Inferior parietal cortex (tissue), 1 donor: ENCODE data around the gene ZFYVE28.
A peak's percentile ranks its signal among the peaks of the same experiment; 100 is the strongest.

ENCODE experiments used
- DNase-seq: peaks from one replicate; pipeline ENCODE4 v3.0.0-alpha.2; 2016; ENCODE audit errors: extremely low spot score

ZFYVE28 gene

DNA sequence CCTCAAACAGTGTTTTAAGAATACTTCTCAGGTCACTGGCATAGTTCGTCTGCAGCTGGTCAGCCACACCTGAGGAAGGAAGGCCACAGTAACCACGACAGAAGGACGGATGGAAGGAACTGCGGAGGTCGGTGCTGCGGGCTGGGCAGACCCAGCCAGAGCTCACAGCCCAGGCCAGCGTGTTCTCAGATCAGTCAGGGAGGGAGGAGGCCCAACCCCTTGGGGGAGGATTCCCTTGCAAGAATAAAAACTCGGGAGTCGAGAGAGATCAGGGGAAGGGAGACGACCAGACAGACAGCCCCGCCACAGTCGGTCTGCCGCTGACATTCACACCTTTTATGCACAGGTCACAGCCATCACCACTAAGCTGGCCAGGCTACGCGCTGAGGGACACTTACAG is 145.2 kb downstream of the ZFYVE28 start:
- no peak for DNase-seq

DNA sequence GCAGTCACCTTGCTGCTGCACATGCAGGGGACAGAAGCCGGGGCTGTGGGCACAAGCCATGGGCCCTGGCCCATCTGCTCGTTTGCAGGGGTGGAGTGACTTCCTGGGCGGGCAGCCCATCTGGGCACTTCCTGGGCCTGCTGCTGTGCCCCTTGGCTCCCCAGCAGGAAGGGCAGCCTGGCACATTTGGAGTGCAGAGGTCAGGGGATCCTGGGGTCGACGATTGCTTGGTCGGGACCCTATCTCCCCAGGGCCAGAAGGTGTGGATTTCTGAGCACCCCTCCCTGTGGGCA is 145.7 kb downstream of the ZFYVE28 start:
- no peak for DNase-seq

DNA sequence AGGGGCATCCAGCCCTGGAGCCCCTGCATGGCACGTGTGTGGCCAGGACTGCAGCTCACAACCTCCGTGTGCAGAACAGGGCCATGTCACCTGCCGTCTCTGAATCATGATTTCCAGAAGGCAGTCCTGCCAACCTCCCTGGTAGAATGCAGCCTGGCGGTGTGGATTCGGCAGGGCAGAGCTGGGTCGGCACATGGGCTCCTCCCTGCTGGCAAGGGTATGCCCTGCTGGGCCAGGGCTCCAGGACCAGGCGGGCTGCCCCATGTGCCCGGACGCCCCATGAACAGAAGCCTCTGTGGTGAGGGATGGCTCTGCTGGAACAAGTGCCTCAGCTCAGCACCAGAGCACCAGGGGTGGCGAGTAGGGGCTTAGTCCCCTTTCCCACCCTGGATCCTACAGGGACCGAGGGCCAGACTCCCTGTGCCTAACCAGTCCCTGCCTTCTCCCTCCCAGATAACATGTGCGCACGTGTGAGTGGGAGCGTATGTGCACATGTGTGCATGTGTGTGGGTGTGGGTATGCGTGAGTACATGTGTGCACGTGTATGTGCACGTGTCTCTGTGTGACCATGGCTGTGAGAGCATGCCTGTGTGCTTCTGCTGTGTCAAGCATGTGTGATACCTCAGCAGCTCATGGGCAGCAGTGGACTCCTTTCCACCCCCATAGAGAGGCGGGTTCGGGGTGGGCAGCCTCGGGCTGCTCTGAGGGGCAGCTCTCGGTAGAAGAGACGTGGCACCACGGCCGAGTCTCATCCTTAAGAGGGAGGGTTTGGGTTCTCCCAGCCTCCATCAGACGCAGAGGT is 146.2 kb downstream of the ZFYVE28 start:
- DNase-seq = peak; percentile 4

DNA sequence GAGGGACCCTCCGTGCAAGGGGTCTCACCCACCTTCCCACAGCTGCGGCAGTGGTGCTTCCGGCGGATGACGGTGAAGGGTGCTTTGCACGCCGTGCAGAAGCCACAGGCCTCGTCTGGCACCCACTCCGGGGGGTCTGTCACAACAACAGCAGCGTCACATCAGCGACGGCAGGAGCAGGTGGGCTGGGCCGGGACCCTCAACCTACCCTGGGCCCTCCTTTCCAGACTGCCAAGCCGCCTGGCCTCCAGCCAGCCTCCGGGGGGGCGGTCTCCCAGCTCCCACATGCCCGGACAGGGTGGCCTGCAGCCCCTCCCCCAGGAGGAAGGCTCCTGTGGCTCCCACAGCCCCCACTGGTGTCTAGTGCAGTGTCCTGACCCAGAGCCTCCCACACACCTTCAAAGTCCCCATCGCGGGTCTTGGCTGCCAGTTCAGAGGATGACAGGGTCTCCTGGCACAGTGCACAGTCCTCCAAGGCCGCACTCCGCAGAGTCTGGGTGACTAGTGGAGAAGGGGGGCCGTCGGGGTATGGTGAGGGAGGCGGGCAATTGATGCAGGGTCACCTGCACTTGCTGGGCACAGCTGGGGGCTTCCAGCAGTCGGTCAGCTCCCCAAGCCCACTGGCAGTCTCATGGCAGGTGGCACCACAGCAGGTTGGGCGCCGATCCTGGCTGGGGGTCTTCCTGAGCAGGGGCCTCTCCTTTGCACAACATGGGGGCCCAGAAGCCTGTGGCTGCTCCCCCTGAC is 147.0 kb downstream of the ZFYVE28 start:
- DNase-seq = no peak

DNA sequence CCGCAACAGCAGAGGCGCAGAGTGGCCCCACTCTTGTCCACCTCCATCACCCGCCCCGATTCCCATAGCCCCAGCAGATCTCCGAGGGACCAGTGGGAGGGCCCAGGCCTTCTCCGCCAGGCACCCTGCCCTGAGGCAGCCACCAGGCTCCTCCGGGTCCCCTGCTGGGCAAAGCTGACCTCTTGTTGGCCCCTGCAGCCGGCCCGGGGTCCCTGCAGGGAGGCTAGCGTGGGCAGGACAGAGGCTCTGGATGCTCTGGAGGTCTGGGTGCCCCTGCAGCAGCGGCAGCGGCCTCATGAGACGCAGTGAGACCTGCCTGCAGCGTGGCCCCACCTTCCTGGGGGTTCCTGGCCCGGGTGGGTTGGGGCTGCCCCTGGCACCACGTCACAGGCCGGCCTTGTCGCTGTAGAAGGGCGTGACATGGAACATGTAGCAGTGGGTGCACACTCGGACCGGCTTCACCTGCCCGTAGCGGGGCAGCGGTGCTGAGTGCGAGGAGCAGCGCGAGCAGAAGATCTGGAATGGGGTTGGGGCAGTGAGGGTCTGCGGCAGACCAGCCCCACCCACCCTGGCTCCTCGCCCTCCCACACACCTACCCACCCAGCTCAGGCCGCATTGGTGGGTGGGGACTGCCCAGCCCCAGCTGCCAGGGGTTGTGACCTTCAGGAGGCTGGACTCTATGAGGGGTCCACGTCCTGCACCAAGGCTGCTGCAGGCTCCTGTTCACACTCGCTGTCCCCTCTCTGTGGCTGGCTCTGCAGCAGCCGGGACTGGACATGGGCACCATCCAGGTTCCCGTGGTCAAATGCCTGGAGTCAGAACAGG is 147.9 kb downstream of the ZFYVE28 start:
- DNase-seq = no peak

DNA sequence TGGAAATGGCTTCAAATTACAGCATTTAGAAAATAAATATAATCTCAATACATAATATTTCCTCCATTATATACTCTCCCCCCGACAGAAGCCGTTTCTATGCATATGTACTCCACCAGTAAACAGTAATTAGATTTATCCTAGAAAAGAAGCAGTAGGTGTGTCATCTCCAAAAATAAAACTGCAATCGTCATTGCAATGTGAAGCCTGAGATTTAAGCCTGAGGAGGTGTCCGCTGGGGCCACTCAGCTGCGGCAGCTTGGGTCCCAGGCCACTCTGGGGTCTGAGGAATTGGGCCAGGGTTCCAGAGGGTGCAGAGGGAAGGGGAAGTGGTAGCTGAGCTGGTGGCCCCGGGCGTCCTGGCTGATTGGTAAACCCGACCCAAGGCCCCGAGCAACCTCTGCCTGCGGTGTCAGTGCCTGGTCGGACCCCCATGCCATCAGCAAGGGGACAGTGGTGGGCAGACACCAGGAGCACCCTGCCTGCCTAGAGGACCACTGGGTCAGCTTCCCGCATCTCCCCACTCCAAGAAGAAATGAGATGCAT is 148.8 kb downstream of the ZFYVE28 start:
- DNase-seq = peak; percentile 18

DNA sequence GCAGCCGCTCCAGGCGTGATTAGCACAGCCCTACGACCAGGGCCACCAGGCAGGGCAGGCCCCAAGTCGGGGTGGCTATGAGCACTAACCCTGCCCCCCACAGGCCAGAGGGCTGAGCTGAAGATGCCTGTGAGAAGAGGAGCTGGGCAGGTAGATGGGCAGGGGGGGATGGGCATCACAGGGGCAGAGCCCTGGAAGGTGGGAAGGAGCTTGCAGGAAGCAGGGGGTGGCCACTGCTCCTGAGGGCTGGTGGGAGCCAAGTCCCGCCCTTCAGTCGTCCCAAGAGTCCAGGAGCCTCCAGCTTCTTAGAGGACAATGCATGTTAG is 149.3 kb downstream of the ZFYVE28 start:
- DNase-seq = no peak

DNA sequence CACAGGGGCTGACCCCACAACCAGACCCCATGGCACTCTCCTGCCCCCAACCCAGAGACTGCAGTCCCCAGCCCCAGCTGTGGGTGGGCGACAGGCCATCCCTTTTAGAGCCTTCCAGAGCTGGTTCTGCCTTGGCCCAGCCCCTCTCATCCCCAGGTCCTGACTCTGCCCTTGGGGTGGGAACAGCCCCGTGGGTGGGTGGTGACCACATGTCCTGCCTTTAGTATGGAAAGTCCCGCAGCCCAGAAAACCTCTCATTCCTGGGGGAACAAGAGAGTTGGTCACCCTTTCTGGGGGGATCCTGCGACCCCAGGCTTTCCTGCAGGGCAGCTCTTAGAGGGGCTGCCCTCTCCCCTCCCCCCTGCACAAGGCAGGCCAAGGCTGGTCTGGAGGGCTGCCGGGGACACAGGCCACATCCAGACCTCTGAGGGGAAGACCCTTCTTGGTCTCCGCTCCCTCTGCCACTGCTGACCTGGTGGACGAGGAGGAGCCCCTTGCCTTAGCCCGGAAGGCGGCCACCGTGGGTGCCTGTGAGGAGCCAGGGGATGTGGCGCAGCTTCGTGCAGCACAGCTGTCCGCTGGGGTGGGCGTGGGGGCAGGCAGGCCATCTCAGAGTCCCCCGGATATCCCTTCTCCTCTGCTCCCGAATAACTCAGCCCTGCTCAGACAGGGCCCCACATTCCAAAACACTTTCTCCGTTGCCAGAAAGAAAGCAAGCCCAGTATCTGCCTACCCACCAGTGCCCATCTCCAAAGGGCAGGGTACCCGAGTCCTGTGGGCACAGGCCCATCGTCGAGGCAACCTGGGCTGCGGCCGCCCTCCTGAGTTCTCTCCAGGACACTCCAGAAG is 149.9 kb downstream of the ZFYVE28 start:
- no peak for DNase-seq

DNA sequence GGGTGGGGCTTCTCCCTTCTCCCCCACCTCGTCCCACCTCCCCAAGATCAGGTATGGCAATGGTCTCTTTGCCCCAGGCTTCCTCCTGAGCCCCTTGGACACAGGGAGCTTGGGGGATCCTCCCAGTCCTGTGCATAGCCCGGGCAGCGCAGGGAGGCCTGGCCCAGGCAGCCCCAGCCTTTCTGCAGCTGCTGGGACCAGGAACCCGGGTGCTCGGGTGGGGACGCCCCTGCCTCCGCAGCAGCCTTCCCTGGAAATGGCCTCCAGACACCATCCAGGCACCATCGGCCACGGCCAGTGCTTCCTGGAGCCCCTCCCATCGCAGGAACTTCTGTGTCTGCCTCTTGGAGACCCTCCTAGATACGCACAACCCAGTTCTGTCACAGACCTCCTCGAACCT is 150.6 kb downstream of the ZFYVE28 start:
- DNase-seq = no peak

DNA sequence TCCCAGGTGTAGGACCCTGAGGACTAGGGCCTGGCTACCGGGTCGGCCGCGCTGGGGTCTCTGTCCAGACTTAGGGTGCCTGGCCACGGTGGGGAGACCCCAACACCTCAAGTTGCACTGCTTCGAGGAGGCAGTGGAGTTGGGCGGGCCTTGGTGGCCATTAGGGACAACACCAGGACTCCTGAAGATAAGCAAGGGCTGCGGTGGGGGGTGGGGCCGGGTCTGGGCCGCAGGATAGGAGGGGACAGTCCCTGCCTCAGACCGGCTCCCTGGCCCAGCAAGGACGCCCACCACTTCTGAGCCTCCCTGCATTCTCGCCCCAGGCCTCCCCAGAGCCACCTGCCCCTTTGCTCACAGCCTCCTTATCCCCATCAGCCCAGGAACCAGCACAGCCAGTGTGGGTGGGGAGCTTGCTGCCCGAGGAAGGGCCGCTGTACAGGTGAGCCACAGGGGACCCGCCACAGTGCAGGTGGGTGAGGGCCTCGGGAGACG is 151.1 kb downstream of the ZFYVE28 start:
- DNase-seq = no peak

DNA sequence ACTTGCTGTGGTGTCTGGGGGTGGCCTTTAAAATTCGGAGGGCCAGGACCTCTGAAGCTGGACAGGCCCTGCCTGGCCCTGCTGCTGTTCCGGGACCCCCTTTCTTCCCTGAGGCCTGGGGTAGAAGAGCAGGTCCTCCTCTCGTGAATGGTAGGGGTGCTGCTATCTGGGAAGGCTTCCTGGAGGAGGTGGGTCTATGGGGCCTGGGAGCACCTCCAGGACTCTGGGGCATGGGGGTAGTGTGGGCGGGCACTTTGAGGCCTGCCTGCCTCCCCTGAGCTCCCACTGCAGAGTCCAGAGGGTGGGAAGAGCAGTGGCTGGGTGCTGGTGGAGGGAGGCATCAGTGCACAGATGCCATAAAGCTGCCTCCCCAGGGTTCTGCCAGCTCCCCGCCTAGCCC is 151.6 kb downstream of the ZFYVE28 start:
- no peak for DNase-seq

DNA sequence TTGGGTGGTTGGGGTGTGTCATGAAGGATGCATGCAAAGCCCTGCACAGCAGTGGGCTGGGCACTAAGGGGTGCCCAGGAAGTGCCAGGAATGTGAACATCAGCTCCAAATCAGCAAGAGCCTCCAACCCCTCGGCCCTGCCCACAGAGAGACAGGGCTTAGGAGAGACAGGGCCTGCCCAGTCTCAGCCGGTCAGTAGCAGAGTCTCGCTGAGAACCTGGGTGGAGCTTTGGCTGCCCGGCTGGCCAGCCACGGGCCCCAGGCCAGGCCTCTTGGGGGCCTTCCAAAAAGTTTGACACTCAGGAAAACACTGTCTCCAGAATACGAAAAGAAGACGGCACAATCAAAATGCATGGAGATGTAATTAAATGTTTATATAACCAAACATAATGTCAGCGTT is 152.3 kb downstream of the ZFYVE28 start:
- no peak for DNase-seq

DNA sequence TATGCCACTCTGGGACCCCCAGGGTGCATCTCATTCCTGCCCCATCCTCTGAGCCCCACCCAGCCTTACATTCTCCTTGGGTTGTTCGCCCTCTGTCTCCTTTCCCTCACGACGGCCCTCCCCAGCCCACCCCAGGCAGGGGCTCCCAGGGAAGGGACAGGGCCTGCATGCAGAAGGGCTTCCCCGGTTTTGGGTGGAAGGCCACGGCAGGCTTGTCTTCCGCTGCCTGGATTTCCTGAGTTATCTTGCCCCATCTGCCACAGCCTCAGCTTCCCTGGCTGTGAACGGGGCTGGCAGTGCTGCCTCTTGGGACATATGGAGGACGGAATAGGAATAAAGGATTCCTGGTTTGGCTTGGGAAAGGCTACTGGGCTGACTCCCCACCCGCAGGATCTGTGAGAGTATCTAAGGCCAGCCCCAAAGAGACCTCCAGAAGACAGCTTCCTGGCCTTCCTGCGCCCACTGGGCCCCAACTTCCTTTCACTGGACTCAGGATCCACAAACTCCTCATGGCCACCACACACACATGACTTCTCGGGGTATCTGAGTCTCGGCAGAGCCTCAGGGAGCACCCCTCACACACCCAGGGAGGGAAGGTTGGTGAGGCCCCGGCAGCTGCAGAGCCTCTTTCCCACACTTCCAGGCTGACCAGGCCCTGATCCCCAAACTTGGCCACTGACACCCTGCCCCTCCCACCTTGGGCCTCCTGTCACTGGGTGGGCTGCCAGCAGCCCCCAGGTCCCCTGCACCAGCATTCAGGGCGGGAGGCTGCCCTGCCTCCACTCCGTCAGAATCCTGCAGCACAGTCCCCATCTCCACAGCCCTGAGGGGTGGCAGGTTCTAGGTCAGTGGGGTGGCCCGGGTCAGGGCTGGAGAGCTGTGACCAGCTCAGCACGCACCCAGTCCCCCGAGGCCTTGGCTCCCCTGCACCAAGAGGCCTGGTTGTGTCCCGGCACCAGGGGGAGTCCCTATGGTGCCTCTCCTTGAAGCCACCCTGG is 153.0 kb downstream of the ZFYVE28 start:
- no peak for DNase-seq

DNA sequence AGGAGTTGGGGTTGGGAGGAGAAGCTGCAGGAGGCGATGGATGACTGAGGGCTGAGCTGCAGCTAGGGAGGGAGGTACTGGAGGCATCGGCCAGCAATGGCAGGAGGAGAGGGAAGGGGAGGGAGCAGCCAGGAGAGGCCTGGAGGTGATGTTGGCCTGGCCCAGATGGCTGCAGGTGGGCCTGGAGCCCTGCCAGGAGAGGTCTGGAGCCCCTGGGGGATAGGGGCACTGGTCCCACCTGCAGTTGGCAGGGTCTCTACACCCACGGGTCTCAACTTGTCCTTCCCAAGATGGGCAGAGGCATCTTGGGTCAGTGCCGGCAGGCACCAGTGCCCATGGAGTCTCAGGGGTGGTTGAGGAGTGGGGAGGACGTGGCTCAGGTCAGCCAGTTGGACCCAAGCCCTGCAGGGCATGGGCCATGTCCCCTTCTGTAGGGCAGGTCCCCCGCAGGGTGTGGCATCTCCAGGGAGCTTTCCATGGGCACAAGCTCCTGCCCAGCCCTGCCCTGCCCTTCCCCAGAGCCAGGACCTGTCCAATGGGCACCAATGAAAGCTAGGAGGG is 153.9 kb downstream of the ZFYVE28 start:
- no peak for DNase-seq

DNA sequence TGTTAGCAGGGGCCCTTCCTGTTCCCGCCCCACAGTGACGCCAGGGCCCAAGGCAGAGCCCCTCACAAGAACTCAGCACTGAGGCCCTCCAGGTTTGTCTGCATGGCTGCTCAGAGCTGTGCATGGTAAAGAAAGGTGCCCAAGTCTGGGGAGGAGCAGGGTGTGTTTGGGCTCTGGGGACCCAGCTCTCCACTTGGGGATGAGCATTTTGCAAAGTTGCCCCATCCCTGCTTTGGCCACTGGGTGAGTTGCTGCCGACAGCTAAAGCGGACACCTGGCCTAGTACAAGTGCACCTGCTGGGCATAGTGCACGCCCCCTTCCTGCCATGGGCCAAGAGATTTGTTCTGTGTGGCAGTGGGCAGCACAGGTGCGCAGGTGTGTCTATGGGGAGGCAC is 154.5 kb downstream of the ZFYVE28 start:
- no peak for DNase-seq

DNA sequence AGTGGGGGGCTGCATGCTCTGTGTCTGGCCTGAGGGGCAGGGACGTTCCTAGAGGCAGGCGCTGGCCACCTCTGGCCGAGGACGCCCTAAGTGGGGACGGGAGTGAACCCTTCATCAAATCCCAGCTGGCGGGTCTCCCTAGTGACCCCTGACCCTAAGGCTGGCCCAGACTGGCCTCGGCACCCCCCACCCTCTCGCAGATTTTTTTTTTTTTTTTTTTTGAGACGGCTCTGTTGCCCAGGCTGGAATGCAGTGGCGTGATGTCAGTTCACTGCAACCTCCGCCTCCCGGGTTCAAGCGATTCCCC is 155.5 kb downstream of the ZFYVE28 start:
- no peak for DNase-seq

DNA sequence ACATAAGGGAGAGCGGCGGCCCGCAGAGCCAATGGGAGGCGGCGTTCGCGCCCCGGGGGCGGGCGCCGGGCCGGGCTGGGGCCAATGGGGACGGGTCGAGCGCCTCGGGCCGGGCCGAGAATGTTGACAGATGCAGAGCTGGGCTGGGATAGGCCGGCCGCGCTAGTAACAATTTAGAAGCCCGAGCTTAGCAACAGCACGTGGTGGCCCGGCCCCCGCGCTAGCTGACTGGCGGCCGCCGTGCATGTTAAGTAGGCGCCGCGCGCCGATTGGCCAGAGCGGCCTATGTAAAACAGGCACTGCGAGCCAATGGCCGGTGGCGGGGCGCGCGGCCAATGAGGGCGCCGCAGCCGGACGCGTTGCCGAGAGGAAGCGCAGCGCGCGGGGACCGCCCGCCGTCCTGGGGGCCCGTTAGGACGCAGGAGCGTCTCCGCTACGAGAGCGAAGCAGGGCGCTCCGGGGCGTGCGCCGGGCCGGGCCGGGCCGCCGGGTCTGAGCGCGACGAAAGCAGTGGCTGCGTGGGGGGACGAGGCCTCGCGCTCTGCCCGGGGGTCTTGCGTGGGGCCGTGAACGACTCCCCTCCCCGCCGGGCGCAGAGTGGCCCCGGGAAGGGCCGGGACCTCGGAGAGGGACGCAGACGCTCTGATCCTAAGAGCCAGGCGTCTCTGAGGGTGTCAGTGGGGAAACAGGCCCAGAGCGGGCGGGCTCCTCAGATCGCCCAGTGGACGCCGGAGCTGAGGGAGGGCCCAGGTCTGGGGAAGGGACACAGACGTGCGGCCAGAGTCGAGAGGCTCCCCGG is 156.1 kb downstream of the ZFYVE28 start:
- peak; percentile 98 for DNase-seq

DNA sequence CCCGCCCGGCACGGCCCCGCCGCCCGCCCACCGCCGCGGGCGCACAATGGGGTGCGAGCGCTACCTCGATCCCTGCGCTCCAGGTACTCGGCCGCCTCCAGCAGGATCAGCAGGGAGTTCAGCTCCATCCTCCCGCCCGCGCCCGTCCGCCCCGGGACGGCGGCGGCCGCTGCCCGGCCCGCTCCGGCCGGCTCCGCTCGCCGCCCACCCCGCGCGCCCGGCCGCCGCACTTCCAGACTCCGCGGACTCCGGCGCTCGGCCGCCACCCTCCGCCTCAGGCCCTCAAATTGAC is 156.6 kb downstream of the ZFYVE28 start, which contains the start of gene MXD4:
TSS of gene MXD4 (minus strand) at position 257 of the 292 bp plus-strand sequence. CDS start at position 128, 129 bp downstream.
- DNase-seq = no peak
